ENCODE data around the gene SAMD4B. TPM values are rescaled to one million over a fixed set of nuclear protein-coding genes. Genes with fewer than 3 reads are reported as not detected.
"Not testable (repeated sequence)": the region's sequence is repeated elsewhere in the genome, so short reads cannot be mapped to it uniquely, and the experiment has no call there.

The SAMD4B gene
- total RNA-seq, 2 experiments from 2014 or later: 40.2 to 45.6 TPM

DNA sequence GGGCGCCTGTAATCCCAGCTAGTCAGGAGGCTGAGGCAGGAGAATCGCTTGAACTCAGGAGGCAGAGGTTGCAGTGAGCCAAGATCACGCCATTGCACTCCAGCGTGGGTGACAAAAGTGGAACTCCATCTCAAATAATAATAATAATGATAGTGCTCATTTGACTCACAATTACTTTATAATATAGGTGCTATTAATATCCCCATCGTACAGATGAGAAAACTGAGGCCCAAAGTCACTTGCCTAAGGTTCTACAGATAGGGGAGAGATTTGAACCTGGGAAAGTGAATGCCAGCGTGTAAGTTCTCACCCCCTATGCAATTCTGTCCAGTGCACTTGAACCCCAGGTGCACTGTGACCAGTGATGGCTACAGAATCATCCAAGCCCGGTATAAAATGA is 12.3 kb upstream of the SAMD4B start:
- POLR2A ChIA-PET: no interaction called here
- H3K4me3 Mint-ChIP-seq: no peak overlapping the region

DNA sequence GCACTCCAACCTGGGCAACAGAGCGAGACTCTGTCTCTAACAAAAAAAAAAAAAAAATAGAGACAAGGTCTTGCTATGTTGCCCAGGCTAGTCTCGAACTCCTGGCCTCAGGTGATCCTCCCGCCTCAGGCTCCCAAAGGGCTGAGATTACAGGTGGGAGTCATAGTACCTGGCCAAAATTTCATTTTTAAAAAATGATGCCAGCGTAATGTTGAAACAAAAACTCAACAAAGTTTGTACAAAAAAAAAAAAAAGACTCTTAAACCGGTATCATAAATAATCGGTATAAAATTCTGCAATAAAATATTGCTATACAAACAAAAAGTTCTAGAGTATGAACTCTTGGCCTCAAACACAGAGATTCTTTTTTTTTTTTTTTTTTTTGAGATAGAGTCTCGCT is 9.9 kb upstream of the SAMD4B start:
- CTCF ChIA-PET: interaction anchor here (0.7 to 1.8 kb wide), 3 partner anchors 10 to 34 kb away, joined by 3 to 6 read pairs (median 3); partner anchors contain the start of gene SAMD4B
- peaks cover 47% of the 10 kb centered on the region for H3K36me3 Mint-ChIP-seq (ENCODE audit: low read depth)

More for the DNA sequence above, 12.3 kb upstream of the SAMD4B start:
- Mint-ChIP-seq H3K27ac (peak overlapping the region; percentile 69), H3K27me3 (no peaks in the 10 kb centered on the region), H3K36me3 (ENCODE audit: low read depth) (peaks cover 43% of the 10 kb centered on the region), H3K9me3 (no peaks in the 10 kb centered on the region), H3K4me1 (peaks cover 46% of the 10 kb centered on the region)
- no peak for DNase-seq
- CTCF ChIA-PET: interaction anchor here (0.6 to 1.9 kb wide), 2 partner anchors 68 to 210 kb away, joined by 3 to 4 read pairs; no protein-coding TSS in a partner anchor

DNA sequence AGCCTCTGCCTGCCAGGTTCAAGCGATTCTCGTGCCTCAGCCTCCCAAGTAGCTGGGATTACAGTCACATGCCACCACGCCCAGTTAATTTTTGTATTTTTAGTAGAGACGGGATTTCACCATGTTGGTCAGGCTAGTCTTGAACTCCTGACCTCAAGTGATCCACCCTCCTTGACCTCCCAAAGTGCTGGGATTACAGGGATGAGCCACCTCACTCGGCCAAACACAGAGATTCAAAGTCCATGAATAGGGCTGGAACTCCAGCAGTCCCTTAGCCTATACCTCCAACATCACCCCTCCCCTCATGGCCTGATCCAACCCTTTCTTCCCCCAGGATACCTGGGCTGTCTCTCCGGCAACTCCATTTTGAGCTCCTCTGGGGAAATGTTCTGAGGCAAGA is 9.5 kb upstream of the SAMD4B start:
- Mint-ChIP-seq H3K27ac (peak overlapping the region; percentile 78), H3K4me1 (peaks cover 61% of the 10 kb centered on the region), H3K4me3 (peak overlapping the region; percentile 48), H3K36me3 (ENCODE audit: low read depth) (peaks cover 48% of the 10 kb centered on the region)
- not testable (repeated sequence) for DNase-seq, H3K27me3 Mint-ChIP-seq, H3K9me3 Mint-ChIP-seq
- ChIA-PET CTCF (interaction anchor here (0.7 to 1.8 kb wide), 2 partner anchors 9 to 35 kb away, joined by 3 to 6 read pairs; partner anchors contain the start of gene SAMD4B), POLR2A (interaction anchor here (0.6 kb wide), 2 partner anchors 72 to 80 kb away, joined by 3 to 4 read pairs; partner anchors contain the start of gene PLEKHG2)

More for the DNA sequence above, 9.9 kb upstream of the SAMD4B start:
- H3K4me1 Mint-ChIP-seq: peaks cover 60% of the 10 kb centered on the region
- H3K27me3 Mint-ChIP-seq: no peaks in the 10 kb centered on the region
- H3K27ac Mint-ChIP-seq: peak overlapping the region; percentile 78
- H3K9me3 Mint-ChIP-seq: no peaks in the 10 kb centered on the region
- no peak for DNase-seq
- H3K4me3 Mint-ChIP-seq: no peak overlapping the region
- POLR2A ChIA-PET: interaction anchor here (0.6 kb wide), 2 partner anchors 80 to 214 kb away, joined by 4 read pairs; partner anchors contain the start of gene PLEKHG2

DNA sequence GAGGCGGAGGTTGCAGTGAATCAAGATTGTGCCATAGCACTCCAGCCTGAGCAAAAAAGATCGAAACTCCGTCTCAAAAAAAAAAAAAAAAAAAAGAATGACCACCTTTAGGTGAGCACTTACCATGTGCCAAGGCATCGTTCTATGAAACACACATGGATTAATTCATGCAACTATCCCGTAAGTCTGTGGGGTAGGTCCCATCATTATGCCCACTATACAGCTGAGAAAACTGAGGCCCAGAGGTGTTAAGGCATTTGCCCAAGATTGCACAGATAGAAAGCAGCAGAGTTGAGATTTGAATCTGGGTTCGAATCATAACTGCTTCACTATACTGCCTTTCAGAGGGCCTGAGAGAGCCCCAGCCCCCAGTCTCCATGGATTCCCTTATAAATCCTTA is 8.7 kb upstream of the SAMD4B start:
- ChIA-PET POLR2A (interaction anchor here (0.7 kb wide), 1 partner anchor 37 kb away, joined by 3 read pairs; the partner anchor contains the start of gene IFNL1), CTCF (interaction anchor here (0.6 to 1.8 kb wide), 3 partner anchors 9 to 132 kb away, joined by 3 to 6 read pairs (median 4); partner anchors contain the start of gene SAMD4B)
- Mint-ChIP-seq H3K4me1 (peaks cover 60% of the 10 kb centered on the region), H3K4me3 (peak overlapping the region; percentile 59), H3K27me3 (no peaks in the 10 kb centered on the region), H3K9me3 (no peaks in the 10 kb centered on the region), H3K27ac (peak overlapping the region; percentile 78), H3K36me3 (ENCODE audit: low read depth) (peaks cover 40% of the 10 kb centered on the region)
- DNase-seq: no peak

- no peak for DNase-seq
- Mint-ChIP-seq H3K27ac (peak overlapping the region; percentile 97), H3K36me3 (ENCODE audit: low read depth) (peaks cover 34% of the 10 kb centered on the region), H3K4me3 (peak overlapping the region; percentile 99), H3K4me1 (peaks cover 51% of the 10 kb centered on the region), H3K9me3 (no peaks in the 10 kb centered on the region), H3K27me3 (no peaks in the 10 kb centered on the region)
- POLR2A ChIA-PET: interaction anchor here (0.6 to 0.7 kb wide), 2 partner anchors 38 to 200 kb away, joined by 3 to 8 read pairs; partner anchors contain the start of gene IFNL1
- CTCF ChIA-PET: interaction anchor here (0.6 kb wide), 1 partner anchor 256 kb away, joined by 3 read pairs; no protein-coding TSS in a partner anchor
Observed at GRCh38 chr19:39334444-39334976, 7.7 kb upstream of the SAMD4B start.

- POLR2A ChIA-PET: no interaction called here
- H3K9me3 Mint-ChIP-seq: no peaks in the 10 kb centered on the region
- no peaks in the 10 kb centered on the region for H3K27me3 Mint-ChIP-seq
- CTCF ChIA-PET: interaction anchor here (1.0 to 1.7 kb wide), 5 partner anchors 62 to 124 kb away, joined by 3 to 7 read pairs (median 4); no protein-coding TSS in a partner anchor
- H3K27ac Mint-ChIP-seq: peak overlapping the region; percentile 97
- H3K4me1 Mint-ChIP-seq: peaks cover 57% of the 10 kb centered on the region
- peaks cover 34% of the 10 kb centered on the region for H3K36me3 Mint-ChIP-seq (ENCODE audit: low read depth)
- DNase-seq: peak; percentile 46
- peak overlapping the region; percentile 99 for H3K4me3 Mint-ChIP-seq
Observed at GRCh38 chr19:39335168-39335548, 7.1 kb upstream of the SAMD4B start.

GRCh38 chr19:39336483-39336882 is 5.7 kb upstream of the SAMD4B start:
- peaks cover 30% of the 10 kb centered on the region for H3K36me3 Mint-ChIP-seq (ENCODE audit: low read depth)
- ChIA-PET POLR2A (interaction anchor here (0.7 kb wide), 2 partner anchors 26 to 41 kb away, joined by 4 to 16 read pairs; no protein-coding TSS in a partner anchor), CTCF (interaction anchor here (1.3 to 1.7 kb wide), 6 partner anchors 9 to 84 kb away, joined by 3 to 7 read pairs (median 4); partner anchors contain the start of gene IFNL1)
- H3K27ac Mint-ChIP-seq: peak overlapping the region; percentile 97
- no peak for DNase-seq
- peaks cover 61% of the 10 kb centered on the region for H3K4me1 Mint-ChIP-seq
- no peaks in the 10 kb centered on the region for H3K27me3 Mint-ChIP-seq
- no peaks in the 10 kb centered on the region for H3K9me3 Mint-ChIP-seq
- H3K4me3 Mint-ChIP-seq: peak overlapping the region; percentile 99

- DNase-seq: no peak
- peak overlapping the region; percentile 94 for H3K27ac Mint-ChIP-seq
- no peaks in the 10 kb centered on the region for H3K27me3 Mint-ChIP-seq
- H3K4me3 Mint-ChIP-seq: peak overlapping the region; percentile 89
- POLR2A ChIA-PET: interaction anchor here (0.6 kb wide), 1 partner anchor 16 kb away, joined by 4 read pairs; no protein-coding TSS in a partner anchor
- peaks cover 26% of the 10 kb centered on the region for H3K36me3 Mint-ChIP-seq (ENCODE audit: low read depth)
- H3K9me3 Mint-ChIP-seq: no peaks in the 10 kb centered on the region
- H3K4me1 Mint-ChIP-seq: peaks cover 64% of the 10 kb centered on the region
- CTCF ChIA-PET: interaction anchor here (1.1 to 1.8 kb wide), 2 partner anchors 11 to 72 kb away, joined by 3 to 4 read pairs; no protein-coding TSS in a partner anchor
Observed at GRCh38 chr19:39339674-39340073, 2.5 kb upstream of the SAMD4B start.

DNA sequence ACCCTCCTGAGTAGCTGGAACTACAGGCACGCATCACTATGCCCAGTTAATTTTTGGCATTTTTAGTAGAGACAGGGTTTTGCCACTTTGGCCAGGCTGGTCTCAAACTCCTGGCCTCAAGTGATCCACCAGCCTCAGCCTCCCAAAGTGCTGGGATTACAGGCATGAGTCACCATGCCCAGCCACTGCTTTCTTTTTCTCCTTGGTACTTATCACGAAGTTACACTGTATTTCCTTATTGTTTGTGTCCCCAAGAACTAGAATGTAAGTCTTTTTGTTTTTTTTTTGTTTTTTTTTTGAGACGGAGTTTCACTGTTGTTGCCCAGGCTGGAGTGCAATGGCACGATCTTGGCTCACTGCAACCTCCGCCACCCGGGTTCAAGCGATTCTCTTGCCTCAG is 2.1 kb upstream of the SAMD4B start:
- ChIA-PET CTCF (interaction anchor here (1.8 kb wide), 1 partner anchor 10 kb away, joined by 4 read pairs; no protein-coding TSS in a partner anchor), POLR2A (interaction anchor here (0.6 kb wide), 1 partner anchor 15 kb away, joined by 4 read pairs; no protein-coding TSS in a partner anchor)
- DNase-seq, H3K9me3 Mint-ChIP-seq, H3K27me3 Mint-ChIP-seq: not testable (repeated sequence)
- peaks cover 66% of the 10 kb centered on the region for H3K4me1 Mint-ChIP-seq
- H3K4me3 Mint-ChIP-seq: peak overlapping the region; percentile 89
- H3K27ac Mint-ChIP-seq: peak overlapping the region; percentile 94
- peaks cover 24% of the 10 kb centered on the region for H3K36me3 Mint-ChIP-seq (ENCODE audit: low read depth)

DNA sequence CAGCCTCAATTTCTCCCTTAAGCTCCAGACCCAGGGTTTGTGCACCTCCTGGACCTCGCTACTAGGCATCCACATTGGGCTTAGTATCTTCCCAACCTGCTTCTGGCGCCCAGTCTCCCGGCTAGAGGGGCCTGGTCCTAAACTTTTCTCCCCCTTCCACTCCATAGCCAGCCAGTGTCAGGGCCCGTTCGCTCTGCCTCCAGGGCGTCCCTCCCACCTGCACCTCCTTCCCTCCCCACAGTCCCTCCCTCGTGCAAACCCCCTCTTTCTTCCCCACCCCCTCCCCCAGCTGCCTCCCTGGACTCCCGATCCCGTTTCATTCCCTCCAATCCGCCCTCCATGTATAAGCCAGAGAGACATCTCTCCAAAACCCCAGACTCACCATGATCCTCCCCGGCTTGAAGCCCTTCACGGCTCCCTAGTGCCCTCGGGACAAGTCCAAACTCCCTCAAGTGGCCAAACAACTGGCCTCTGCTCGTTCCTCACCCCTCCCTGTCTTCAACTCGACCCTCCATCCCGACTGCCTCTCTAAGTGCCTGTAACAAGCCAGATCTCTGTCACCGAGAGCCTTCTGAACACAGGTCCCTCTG is 997 bp upstream of the SAMD4B start:
- Mint-ChIP-seq H3K27ac (peak overlapping the region; percentile 94), H3K27me3 (no peaks in the 10 kb centered on the region), H3K4me1 (peaks cover 72% of the 10 kb centered on the region), H3K4me3 (peak overlapping the region; percentile 89), H3K36me3 (ENCODE audit: low read depth) (peaks cover 21% of the 10 kb centered on the region), H3K9me3 (no peaks in the 10 kb centered on the region)
- ChIA-PET CTCF (interaction anchor here (0.6 to 1.9 kb wide), 6 partner anchors 9 to 224 kb away, joined by 3 to 9 read pairs (median 6); partner anchors contain the start of genes MED29, PAF1 and ZFP36), POLR2A (no interaction called here)
- peak; percentile 26 for DNase-seq

GRCh38 chr19:39342647-39343305 is 555 bp downstream of the SAMD4B start:
- no peaks in the 10 kb centered on the region for H3K9me3 Mint-ChIP-seq
- H3K27me3 Mint-ChIP-seq: no peaks in the 10 kb centered on the region
- ChIA-PET POLR2A (interaction anchor here (0.6 kb wide), 1 partner anchor 15 kb away, joined by 3 read pairs; no protein-coding TSS in a partner anchor), CTCF (interaction anchor here (0.6 to 1.9 kb wide), 21 partner anchors 8 to 261 kb away, joined by 3 to 10 read pairs (median 4); partner anchors contain the start of genes MED29, PAF1, RPS16 and ZFP36)
- peak overlapping the region; percentile 80 for H3K4me3 Mint-ChIP-seq
- no peak for DNase-seq
- H3K4me1 Mint-ChIP-seq: peaks cover 70% of the 10 kb centered on the region
- peak overlapping the region; percentile 84 for H3K27ac Mint-ChIP-seq
- peaks cover 20% of the 10 kb centered on the region for H3K36me3 Mint-ChIP-seq (ENCODE audit: low read depth)

DNA sequence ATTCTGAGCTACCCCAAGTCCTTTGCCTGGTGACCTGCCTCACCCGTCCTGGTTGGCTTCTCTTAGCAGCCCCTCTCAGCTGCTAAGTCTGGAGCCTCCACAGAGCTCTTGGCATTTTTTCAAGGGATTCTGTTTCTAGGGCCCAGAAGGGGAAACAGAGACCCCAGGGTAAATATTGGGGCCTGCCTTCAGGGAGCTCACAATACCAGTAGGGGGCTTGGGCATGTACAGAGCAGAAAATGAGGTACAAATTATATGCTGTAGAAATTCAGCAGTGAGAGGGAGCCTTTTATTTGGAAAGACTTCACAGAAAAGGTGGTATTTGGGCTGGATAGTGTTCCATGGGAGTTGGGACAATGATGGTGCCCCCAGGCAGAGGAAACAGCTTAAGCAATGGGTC is 3.7 kb downstream of the SAMD4B start:
- no peak for DNase-seq
- Mint-ChIP-seq H3K4me1 (peaks cover 55% of the 10 kb centered on the region), H3K27ac (no peak overlapping the region), H3K9me3 (no peaks in the 10 kb centered on the region), H3K27me3 (no peaks in the 10 kb centered on the region), H3K4me3 (no peak overlapping the region), H3K36me3 (ENCODE audit: low read depth) (peaks cover 32% of the 10 kb centered on the region)
- CTCF ChIA-PET: interaction anchor here (0.6 to 1.8 kb wide), 5 partner anchors 16 to 97 kb away, joined by 3 to 4 read pairs (median 3); partner anchors contain the start of genes MED29 and PAF1
- POLR2A ChIA-PET: no interaction called here

All from activated CD4-positive, alpha-beta T cell treated with anti-CD3 and anti-CD28 coated beads, Interleukin-2, amount 10 ng/mL, durations not matched to agents 7 days and 5 days (primary cell).